ENCODE measurements around the gene USP32. TPM values are rescaled to one million over a fixed set of nuclear protein-coding genes. Genes with fewer than 3 reads are reported as not detected.
A peak's percentile ranks its signal among the peaks of the same experiment; 100 is the strongest.

USP32 gene
- total RNA-seq, 1 experiment from 2014 or later, result 36.2 TPM

DNA sequence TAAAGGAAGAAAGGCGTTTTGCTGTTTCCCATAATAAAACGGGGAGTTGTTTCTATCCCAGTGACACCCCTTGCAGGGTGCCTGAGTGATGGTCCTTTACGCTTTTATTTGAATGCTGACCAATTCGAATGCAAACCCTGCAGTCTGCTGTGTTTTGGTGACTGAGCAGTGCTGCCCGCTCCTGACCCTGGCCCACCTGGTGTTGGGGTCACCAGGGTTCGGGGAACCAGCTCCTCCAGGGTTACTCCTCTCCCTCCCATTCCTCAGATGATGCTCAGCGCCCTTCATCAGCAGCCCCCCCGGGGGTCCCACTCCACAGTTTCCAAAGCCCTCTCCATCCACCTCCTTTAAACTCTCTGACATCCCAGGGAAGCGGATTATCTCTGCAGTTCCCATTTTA, 236.1 kb downstream of the USP32 start:
- DNase-seq (ENCODE audit: low read depth), result no peak

DNA sequence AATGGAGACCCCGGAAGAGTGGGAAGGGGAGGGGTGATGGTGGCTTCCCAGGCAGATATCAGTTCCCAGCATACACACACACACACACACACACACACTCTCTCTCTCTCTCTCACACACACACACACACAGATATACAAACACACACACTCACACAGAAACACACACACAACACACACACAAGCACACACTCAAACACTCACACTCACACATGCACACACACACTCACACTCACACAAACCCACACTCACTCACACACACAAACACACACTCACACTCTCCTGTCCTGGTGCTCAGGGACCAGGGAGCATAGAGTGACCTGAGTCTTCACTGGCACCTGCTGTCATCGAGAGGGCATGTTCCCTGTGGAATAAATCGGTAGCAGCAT, 236.5 kb downstream of the USP32 start:
- no peak for DNase-seq (ENCODE audit: low read depth)

DNA sequence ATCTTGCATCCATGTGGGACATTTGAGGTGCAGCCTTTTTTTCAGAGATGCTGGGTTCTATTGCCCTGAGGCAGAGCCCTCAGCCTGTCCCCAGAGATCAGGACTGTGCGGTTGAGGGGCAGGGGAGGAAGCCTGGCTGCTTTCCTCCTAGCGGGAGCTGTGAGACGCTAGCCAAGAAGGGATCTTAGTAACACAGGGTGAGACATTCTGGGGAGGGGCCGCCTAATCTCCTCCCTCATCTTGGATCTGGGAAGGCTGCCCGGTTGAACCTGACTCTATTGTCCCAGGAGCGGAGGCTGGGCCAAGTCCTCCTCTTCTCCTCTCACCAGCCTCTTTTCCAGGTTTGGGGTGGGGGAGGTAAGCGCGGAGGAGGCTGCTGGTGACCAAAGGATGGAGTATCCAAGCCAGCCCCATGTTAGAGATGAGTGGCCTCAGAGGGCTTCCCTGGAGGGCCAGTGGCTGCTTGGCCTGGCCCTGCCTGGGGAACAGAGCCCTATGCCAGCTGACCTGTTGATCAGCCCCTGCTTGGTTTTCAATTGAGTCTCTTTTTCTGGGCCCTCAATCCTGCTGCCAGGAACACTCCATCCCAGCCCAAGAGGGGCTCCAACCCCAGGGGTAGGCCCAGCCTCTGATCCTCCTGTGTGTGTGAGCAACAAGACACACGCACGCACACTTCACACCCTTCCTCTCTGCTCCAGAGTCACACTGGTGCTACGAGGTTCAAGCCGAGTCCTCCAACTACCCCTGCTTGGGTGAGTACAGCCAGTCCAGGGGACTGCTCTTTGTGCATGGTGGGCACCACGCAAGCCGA, 237.1 kb downstream of the USP32 start:
- peak; percentile 36 for DNase-seq (ENCODE audit: low read depth)

DNA sequence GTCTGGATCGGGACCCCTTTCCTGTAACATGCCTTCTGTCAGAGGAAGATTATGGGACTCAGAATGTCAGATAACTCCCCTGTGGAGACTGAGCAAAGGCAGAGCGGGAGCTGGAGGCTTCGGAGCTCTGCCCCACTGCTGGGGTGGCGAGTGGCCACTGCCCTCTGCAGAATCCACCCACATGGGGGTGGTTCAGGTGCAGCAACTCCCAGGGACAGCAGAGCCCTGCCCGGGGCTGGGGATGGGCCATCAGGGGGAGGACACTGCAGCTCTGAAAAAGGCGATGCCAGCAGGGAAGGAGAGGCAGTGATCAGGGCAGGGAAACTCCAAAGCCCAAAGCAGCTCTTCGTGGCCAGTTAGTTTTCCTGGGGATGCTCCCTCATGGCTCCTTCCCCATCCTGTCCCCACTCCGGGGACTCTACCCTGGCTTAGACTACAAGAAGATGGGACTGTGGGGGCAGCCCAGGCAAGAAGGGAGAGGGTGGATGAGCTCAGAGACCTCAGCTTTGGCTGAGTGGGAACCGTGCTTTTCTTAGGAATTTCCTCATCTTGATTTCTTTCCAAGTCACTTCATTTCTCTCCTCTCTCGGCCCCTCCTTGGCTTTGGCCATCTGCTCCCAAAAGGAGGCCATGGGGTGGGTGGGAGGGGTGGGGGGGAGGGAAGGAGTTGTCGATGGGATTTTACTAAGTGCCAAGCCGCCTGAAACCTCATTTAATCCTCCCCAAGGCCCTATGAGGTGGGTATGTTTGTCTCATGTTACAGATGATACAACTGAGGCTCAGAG, 238.1 kb downstream of the USP32 start:
- DNase-seq (ENCODE audit: low read depth), result no peak

DNA sequence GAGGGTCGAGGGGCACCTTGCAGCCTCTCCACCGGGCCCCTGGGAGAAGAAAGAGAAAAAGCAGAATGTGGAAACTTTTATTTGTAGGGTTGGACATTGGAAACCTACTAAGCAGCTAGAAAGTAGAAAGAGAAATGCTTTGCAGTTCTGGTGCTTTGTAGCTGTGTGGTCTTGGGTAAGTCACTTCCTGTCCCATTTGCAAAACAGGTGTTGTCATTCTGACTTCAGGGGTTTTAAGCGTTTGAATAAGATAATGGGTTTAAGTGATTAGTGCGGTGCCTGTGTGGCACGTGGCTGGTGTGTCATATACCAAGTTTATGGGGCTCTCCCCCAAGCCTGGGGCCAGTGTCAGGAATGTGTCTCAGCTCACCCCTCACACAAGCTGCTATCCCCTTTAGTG, 240.6 kb downstream of the USP32 start:
- DNase-seq (ENCODE audit: low read depth), result no peak

DNA sequence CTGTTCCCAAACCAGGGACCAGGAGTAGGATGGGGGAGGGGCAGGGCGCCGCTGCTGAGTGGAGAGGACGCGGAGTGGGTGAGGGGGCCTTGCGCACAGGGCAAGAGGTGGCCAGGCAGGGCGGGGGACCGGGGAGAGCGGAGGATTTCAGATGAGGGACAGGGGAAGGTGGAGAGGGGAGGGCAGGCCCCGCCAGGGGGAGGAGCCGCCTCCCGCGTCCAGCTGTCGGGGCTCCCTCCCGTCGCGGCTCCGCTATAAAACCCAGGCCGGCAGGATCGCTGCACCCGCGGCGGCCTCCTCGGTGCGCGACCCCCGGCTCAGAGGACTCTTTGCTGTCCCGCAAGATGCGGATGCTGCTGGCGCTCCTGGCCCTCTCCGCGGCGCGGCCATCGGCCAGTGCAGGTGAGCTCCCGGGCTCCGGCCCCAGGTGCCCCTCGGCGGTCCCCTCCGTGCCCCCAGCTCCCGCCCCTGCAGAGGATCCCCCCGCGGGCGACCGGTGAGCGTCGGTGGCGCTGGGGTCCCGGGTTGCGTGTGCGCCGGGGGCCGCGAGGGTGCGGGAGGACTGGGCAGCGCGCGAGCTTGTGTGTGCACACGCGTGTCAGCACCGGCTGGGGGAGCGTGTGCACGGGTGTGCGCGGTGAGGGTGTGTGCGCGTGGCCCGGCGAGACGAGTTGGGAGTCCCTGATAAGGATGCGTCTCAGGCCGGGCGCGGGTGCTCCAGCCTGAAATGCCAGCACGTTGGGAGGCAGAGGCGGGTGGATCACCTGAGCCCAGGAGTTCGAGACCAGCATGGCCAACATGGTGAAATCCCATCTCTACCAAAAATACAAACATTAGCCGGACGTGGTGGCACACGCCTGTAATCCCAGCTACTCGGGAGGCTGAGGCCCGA, 242.0 kb downstream of the USP32 start, which contains the start of gene CA4:
Gene CA4, plus strand, starts transcription at position 283 of the 892 bp plus-strand sequence. Its CDS starts 62 bp downstream, at position 345.
- no peak for DNase-seq (ENCODE audit: low read depth)

DNA sequence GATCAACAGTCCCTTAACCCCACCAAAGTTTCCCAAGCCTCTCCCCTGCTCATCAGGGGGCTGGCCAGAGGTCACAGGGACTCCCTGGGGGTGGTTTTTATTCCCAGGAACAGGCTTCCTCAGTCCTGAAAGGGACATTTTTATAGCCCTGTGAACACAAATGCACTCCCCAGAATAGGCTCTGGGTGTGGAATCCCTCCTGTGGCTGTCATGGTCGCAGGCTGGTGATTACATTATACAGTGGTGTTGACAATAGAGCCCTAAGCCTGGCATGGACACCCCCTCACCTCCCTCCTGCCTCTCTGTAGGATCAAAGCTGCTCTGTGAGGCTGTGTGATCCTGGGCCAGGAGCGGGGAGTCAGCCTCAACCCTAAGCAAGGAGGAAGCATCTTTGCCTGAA, 243.6 kb downstream of the USP32 start:
- DNase-seq (ENCODE audit: low read depth), result no peak

DNA sequence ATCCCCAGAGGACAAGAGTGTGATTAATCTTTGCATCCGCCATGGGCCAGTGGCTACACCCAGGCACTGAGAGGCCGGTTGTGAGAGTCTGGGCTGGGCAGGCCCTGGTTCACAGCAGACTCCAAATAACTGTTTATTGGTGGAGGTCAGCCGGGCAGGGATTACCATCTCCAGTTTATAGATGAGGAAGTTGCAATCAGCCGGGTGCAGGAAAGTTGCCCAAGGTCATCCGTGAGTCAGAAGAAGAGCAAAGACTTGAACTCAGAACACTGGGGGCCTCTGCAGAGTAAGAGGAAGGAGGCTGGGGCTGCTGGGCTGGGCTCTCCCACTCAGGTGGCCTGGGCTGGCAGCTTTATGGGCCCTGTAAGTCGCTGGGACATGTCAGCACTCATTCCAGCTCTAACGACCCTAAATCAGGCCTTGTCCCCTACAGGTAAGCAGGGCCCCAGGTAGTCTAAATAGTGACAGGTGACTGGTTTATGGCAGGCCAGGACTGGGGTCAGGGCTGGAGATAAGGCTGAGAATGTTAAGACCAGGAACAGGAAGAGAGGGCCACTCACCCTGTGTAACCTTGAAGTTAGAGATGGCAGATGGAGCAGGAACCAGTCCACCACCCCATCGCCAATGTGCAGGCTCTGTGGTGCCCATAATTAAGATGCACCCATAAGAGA, 244.2 kb downstream of the USP32 start:
- no peak for DNase-seq (ENCODE audit: low read depth)

DNA sequence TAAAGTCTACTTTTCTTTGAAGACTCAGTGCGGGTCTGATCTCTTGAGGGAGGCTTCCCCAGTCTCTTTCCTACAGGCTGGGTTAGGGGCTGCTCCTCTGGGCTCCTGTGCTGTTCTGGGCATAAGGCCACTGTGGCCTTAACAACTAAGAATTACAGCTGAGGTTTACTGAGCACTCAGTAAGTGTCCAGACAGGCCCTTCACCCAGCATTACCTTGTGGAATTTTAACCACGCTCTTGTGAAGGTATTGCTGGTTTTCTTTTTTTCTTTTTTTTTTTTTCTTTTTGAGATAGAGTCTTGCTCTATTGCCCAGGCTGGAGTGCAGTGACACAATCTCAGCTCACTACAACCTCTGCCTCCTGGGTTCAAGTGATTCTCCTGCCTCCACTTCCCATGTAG, 245.7 kb downstream of the USP32 start:
- DNase-seq (ENCODE audit: low read depth), result no peak

DNA sequence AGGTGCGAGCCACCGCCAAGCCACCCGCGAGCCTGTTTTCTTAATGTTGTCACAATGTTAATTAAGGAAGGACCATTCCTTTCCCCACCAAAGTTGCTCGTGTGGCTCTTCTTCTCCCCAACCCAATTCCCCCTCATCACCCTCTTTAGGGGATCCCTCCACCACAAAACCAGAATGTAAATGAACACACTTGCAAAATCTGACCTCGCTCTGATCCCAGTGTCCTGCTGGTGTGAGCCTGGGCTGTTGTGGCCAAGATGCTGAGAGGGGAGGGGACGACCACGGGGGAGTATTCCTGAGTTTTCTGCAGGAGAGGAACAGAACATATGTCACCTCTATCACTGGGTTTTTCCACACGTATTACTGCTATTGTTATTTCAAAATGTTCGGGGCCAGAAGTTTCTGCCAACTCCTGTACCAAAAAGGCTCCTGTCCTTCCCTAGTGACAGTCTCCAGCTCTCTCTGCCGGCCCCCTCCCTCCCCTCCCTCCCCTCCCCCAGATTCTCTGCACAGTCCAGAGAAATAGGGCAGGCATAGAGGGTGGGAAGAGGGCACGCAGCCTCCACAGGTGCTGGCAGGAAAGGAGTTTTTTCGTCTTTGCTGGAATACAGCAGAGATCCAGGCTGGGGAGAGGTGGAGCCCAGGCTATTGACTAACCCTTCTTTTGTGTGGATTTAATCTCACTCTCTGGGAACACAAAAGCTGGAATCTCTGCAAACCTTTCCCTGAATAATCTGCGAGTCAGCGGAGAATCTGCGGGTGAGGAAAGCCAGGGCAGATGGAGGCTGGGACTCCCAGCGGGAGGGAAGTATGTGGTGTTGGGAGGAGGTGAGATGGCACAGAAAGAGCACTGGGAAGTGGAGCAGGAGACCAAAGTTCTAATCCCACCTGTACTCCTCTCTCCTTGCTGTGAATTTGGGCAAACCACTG, 246.7 kb downstream of the USP32 start:
- DNase-seq (ENCODE audit: low read depth), result no peak

DNA sequence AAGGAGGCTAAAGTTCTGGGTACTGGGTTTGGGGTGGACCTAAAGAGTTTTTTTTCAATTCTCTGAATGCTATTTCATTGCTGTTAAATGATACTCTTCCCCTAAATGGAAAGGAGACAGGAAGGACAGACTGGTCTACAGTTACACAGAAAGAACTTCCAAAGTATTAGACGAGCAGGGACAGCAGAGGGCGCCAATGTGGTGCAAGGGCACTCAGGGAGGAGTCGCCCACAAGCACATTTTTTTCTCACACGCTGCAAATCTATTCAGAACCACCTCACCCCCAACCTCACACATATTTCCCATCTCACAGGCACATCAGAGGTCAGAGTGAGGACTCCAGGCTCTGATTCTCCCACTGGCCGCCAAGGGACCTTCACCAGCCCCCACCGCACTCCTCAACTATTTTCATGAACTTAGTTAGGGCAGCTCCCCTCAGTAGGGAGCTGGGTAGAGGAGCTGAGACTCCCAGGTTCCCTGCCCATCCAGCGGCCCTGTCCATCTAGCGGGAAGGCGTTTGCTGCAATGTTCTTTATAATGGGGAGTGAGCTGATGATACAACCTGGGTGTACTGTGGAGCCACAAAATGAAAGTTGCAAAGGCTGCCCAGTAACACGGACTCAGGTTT, 248.9 kb downstream of the USP32 start:
- DNase-seq (ENCODE audit: low read depth), result peak; percentile 86

DNA sequence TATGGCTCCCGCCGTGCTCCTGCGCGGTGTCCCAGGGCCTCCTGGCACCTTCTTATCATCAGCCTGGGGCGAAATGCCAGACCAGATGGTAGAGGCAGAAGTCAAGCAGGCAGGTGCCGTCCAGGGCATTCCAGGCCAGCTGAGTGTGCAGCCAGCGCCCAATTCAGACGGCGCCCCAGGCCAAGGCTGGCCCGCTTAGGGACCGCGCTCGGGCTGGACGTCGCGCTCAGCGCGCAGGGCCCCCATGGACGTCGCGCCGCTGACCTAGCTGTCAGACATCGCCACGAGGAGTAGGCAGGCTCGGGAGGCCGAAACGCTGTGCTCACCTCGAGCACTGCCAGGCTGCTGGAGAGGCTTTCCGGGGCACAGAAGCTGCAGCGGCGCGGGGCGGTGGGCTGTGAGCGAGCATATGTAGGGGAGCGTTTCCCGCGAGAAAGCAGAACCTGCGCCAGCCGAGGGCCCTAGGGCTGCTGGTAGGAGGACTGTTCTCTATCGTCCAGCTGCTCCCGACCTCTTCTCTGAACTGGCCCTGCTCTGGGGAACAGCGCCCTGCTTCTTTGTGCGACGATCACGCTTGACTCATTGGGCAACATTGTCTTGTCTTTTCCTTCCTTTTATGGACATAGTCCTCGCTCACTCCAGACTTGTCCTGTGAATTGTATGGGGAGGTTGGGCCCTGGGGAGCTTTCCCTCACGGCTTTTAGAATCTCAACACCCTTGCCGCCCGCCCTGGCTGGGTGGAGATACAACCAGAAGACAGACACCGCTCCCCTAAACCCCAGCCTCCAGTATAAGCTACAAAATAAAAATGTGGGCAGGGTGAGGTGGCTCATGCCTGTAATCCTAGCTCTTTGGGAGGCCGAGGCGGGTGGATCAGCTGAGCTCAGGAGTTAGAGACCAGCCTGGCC, 250.6 kb downstream of the USP32 start:
- peak; percentile 25 for DNase-seq (ENCODE audit: low read depth)

DNA sequence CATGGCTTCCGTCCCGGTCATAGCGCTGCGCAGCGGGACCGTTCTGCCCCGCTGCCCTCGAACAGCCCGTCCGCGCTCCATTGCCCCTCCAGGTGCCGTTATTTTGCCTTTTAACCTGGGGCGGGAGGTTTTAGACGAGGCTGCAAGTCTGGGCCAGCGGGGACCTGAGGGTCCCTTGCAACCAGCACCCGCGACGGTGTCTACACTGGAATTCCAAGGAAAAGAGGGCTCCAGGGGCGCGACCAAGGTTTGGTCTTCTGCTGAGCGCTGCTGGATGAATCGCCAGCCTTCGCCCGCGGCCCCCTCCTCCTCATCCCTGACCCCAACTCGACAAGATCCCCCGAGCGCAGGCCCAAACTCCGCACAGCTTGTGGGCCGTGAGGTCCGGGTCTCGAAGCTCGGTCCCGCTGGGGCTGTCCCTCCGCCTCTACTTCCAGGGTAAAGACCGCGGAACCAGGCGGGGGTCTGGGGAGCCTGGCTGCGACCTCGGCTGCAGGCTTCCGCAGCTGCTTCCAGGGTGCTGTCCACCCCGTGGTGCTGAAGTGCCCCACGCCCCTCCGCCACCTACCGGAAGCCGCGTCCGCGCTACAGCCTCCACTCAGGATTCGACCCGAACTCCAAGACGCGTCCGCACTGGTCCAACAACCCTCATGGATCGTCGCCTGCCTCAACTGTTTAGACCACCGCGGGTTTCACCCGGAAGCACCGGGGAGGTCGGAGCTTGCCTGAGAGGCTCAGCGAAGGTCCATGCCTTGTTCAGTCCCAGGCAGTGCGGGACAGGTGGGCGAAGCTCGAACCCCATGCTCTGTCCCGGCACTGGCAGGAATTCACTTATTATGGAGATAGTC, 252.3 kb downstream of the USP32 start:
- peak; percentile 37 for DNase-seq (ENCODE audit: low read depth)

DNA sequence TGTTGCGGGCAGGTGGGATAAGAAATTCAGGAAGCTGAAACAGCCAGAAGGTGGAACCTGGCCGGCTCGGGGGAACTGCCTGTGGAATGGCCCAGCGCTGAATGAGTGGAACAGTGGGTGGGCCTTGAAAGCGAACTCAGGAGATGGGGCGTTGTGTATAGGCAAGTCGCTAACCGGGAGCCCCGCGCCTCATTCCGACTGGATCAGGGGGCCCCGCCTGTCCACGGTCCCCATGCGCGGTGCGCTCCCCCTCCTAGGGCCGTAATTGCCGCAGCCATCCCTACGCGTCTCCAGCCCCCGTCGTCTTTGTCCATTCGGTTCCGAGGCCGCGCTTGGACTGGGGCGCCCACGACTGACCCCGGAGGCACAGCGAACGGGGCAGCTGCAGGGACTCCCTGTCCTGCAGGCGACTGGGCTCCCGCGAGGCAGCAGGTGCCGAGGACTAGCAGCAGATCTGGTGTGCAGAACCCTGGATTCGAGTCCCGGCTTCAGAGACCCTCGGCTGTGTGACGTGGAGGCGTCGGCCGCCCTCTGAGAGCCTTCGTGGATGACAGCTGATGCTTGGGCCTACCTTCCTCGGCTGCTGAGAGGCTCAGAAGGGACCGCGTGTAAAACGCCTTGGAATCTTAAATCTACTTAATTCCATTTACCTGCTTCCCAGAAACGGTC, 253.0 kb downstream of the USP32 start:
- DNase-seq (ENCODE audit: low read depth), result no peak

DNA sequence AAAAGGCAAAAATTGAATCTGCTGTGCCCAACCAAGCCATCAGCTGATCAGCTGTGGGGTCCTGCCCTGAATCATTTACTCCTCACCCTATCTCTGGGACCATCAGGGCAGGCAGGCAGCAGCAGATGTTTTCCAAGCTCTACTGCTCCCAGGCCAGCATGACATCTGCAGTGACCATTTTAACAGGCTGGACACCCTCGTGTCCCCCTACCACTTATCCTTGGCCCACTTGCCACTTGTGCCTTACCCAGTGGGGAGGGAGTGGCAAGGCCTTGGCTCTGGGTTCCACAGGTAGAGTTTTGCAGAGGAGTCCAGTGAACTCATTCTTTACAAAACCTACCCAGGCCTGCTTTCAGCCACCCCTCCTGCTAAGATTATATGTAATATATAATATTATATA, 254.2 kb downstream of the USP32 start:
- no peak for DNase-seq (ENCODE audit: low read depth)

DNA sequence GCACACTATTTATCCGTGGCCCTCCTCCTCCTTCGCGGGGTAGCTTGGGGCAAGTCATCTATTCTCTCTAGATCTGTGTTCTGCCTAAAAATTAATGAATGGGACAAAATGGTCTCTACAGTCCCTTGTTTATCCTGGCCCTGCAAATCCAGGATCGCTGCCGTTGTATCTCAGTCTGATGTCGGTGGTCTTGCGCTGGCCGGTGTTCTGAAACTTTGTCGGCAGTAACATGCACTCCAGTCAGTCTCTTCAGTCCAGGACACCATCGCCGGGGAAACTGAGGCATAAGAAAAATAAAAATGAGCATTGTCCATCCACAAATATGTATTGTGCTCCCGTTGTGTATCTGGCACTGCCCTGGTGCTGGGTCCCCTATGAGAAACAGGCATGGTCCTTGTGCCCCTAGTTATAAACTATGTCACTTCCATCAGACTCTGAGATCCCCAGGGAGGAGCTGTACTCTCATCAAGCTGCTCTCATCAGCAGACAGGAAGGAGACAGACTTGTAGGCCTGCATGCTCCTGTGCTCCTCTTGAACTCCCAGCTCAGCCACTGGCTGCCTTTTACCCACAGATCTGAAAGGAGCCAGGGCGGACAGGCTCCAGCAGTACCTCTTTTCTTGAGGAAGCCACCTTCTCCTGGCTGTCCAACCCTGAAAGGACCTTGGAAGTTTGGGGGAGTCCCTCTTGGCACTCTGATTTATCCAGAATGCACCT, 255.8 kb downstream of the USP32 start:
- DNase-seq (ENCODE audit: low read depth), result no peak

Data from LHCN-M2 (cell line).